ENCODE data around the gene CASZ1. TPM values are rescaled to one million over a fixed set of nuclear protein-coding genes. Genes with fewer than 3 reads are reported as not detected.

The CASZ1 gene
- total and polyA plus RNA-seq, 9 of the 15 experiments (the other 6 are each of a cell fraction or from before 2014, with no cell fraction given), result 0.01 to 4.0 (median 0.76) TPM; not detected in 1

GRCh38 chr1:10604966-10605365 lies 191.5 kb downstream of the CASZ1 start:
- no peak for TF ChIP-seq ZKSCAN3 (CRISPR knock-in tag; IDR thresholded peaks at IDR 0.05)
- Histone ChIP-seq H2AFZ (ENCODE audit: low read depth, low read length) (no peak overlapping the region), H4K20me1 (replicated peaks; ENCODE audit: control insufficient read depth, insufficient read depth, low read length) (no peaks in the 10 kb centered on the region), H3K79me2 (ENCODE audit: control insufficient read depth, insufficient read depth, low read length) (no peaks in the 10 kb centered on the region), H3K9me1 (ENCODE audit: control insufficient read depth, insufficient read depth, low read length) (no peaks in the 10 kb centered on the region), H3K9me3 (replicated peaks; ENCODE audit: control insufficient read depth, insufficient read depth, low read depth, low read length) (no peaks in the 10 kb centered on the region), H3K4me2 (ENCODE audit: insufficient read depth, low read length) (no peak overlapping the region), H3K4me3 (no peak overlapping the region), H3K36me3 (ENCODE audit: control insufficient read depth, insufficient read depth, low read length) (peaks cover 14% of the 10 kb centered on the region; the same call in 1 of the 3 replicates), H3K4me1 (replicated peaks in 1 of 2; ENCODE audit: control insufficient read depth in 2 of 2, insufficient read depth in 2 of 2, low read length in 2 of 2) (no peaks in the 10 kb centered on the region), H3K27me3 (ENCODE audit: control insufficient read depth in 2 of 2, insufficient read depth in 2 of 2, low read length in 2 of 2) (no peaks in the 10 kb centered on the region), H3K27ac (ENCODE audit: extremely low read depth, low read depth, low read length) (no peak overlapping the region), H3K9ac (ENCODE audit: insufficient read depth in 1 of 2, low read depth in 2 of 2, low read length in 2 of 2) (no peak overlapping the region)
- ATAC-seq, result no peak
- in situ Hi-C loops (cut with MboI), result no loop called here
- ChIA-PET CTCF (ENCODE audit: low intra/inter-chr PET ratio) (no interaction called here), POLR2A (interaction anchor here (2.3 kb wide), 1 partner anchor 10 kb away, joined by 6 read pairs; no protein-coding TSS in a partner anchor)
- 92% methylated on average over 7 of the region's 7 CpGs for WGBS (ENCODE audit: insufficient coverage, low coverage, missing lambda C conversion rate)
- no peak for FAIRE-seq
- no TSS peak for BruUV-seq (replicated peaks)
- intact Hi-C loops (cut with micrococcal nuclease), result no loop called here
- no peak for DNase-seq (ENCODE audit: extremely low read depth in 1 of 4, low spot score in 3 of 4)

GRCh38 chr1:10602936-10603335 lies 193.5 kb downstream of the CASZ1 start:
- FAIRE-seq (no peak), DNase-seq (ENCODE audit: extremely low read depth in 1 of 4, low spot score in 3 of 4) (no peak), ATAC-seq (no peak)
- no TSS peak for BruUV-seq (replicated peaks)
- Histone ChIP-seq H3K4me1 (replicated peaks in 1 of 2; ENCODE audit: control insufficient read depth in 2 of 2, insufficient read depth in 2 of 2, low read length in 2 of 2) (no peaks in the 10 kb centered on the region), H3K79me2 (ENCODE audit: control insufficient read depth, insufficient read depth, low read length) (no peaks in the 10 kb centered on the region), H3K4me2 (ENCODE audit: insufficient read depth, low read length) (no peak overlapping the region), H3K9me3 (replicated peaks; ENCODE audit: control insufficient read depth, insufficient read depth, low read depth, low read length) (no peaks in the 10 kb centered on the region), H4K20me1 (replicated peaks; ENCODE audit: control insufficient read depth, insufficient read depth, low read length) (no peaks in the 10 kb centered on the region), H3K9ac (ENCODE audit: insufficient read depth in 1 of 2, low read depth in 2 of 2, low read length in 2 of 2) (no peak overlapping the region), H3K9me1 (ENCODE audit: control insufficient read depth, insufficient read depth, low read length) (no peaks in the 10 kb centered on the region), H3K4me3 (no peak overlapping the region), H3K27me3 (ENCODE audit: control insufficient read depth in 2 of 2, insufficient read depth in 2 of 2, low read length in 2 of 2) (no peaks in the 10 kb centered on the region), H2AFZ (ENCODE audit: low read depth, low read length) (no peak overlapping the region), H3K27ac (ENCODE audit: extremely low read depth, low read depth, low read length) (no peak overlapping the region), H3K36me3 (ENCODE audit: control insufficient read depth, insufficient read depth, low read length) (peaks cover 24% of the 10 kb centered on the region; the same call in 1 of the 3 replicates)
- POLR2A ChIA-PET, result interaction anchor here (0.6 to 2.3 kb wide), 3 partner anchors 8 to 34 kb away, joined by 3 to 6 read pairs (median 3); no protein-coding TSS in a partner anchor
- 91% methylated on average over 3 of the region's 3 CpGs for WGBS (ENCODE audit: insufficient coverage, low coverage, missing lambda C conversion rate)
- CTCF ChIA-PET (ENCODE audit: low intra/inter-chr PET ratio), result no interaction called here
- in situ Hi-C loops (cut with MboI), result no loop called here
- intact Hi-C loops (cut with micrococcal nuclease), result no loop called here
- TF ChIP-seq ETV6 (IDR thresholded peaks at IDR 0.05; ENCODE audit: borderline replicate concordance in 1 of 2, low read depth in 2 of 2, low read length in 1 of 2), result no peak
- no peak for TF ChIP-seq ETV6 (CRISPR knock-in tag; IDR thresholded peaks at IDR 0.05; ENCODE audit: borderline replicate concordance)
- TF ChIP-seq SETDB1 (IDR thresholded peaks at IDR 0.05; ENCODE audit: low read length), result no peak
- TF ChIP-seq ETS2 (tag; IDR thresholded peaks at IDR 0.05; ENCODE audit: borderline replicate concordance, poor library complexity, severe bottlenecking), result no peak
- no peak for TF ChIP-seq CBX2 (IDR thresholded peaks at IDR 0.05; ENCODE audit: insufficient read depth, low read length, poor library complexity, severe bottlenecking)
- TF ChIP-seq MLX (CRISPR knock-in tag; conservative IDR thresholded peaks at IDR 0.05), result no peak
- no peak for TF ChIP-seq CCNT2 (IDR thresholded peaks at IDR 0.05; ENCODE audit: borderline replicate concordance, extremely low read depth, insufficient read length, low read depth, low read length)
- no peak for TF ChIP-seq ZBED1 (IDR thresholded peaks at IDR 0.05)
- TF ChIP-seq ZNF511 (CRISPR knock-in tag; IDR thresholded peaks at IDR 0.05), result no peak
- TF ChIP-seq MAFF (IDR thresholded peaks at IDR 0.05; ENCODE audit: low read length), result no peak
- TF ChIP-seq NCOA4 (IDR thresholded peaks at IDR 0.05; ENCODE audit: partially characterized antibody), result no peak
- no peak for TF ChIP-seq STAG1 (CRISPR knock-in tag; IDR thresholded peaks at IDR 0.05; ENCODE audit: borderline replicate concordance)
- TF ChIP-seq ELK1 (CRISPR knock-in tag; IDR thresholded peaks at IDR 0.05), result no peak
